H1 (cell line): ENCODE data around the gene CC2D1A. TPM values are rescaled to one million over a fixed set of nuclear protein-coding genes. Genes with fewer than 3 reads are reported as not detected.

Experiments
- CTCF ChIA-PET: fragments of 300-600 bp; sonication (Branson Sonifier 250); formaldehyde crosslinking; loops from one replicate; lab custom pipeline; 2021; ENCODE audit not compliant: partially characterized antibody; lab: Charles Lee
- POLR2A ChIA-PET: fragments of 300-600 bp; sonication (Branson Sonifier 250); formaldehyde crosslinking; loops from one replicate; lab custom pipeline; 2021; ENCODE audit warnings: inconsistent platforms; ENCODE audit not compliant: partially characterized antibody; lab: Charles Lee
- DNase-seq, 2 experiments: peaks; one replicate each; pipeline versions ENCODE4 v3.0.0 to v3.0.0-alpha.2; 2010 to 2022; ENCODE audit warnings: low spot score in 2 of 2, low read depth in 1 of 2, mixed read lengths in 1 of 2
- FAIRE-seq: peaks from 2 replicates; lab custom pipeline; 2011; peaks lifted over from hg19 to GRCh38; lab: Jason Lieb, UNC
- H2AFZ ChIP-seq: 2 replicates; pipeline ENCODE4 v1.8.1; 2012; ENCODE audit warnings: low read length, inconsistent platforms
- H2AK5ac ChIP-seq: 2 replicates; pipeline ENCODE4 v1.6.1; 2013; ENCODE audit warnings: low read depth, low read length
- H2BK120ac ChIP-seq: replicated peaks from 2 replicates; pipeline ENCODE3; 2013; ENCODE audit warnings: low read depth, low read length, inconsistent platforms
- H2BK12ac ChIP-seq: 2 replicates; pipeline ENCODE4 v1.6.1; 2013; ENCODE audit warnings: low read depth, low read length
- H2BK15ac ChIP-seq: 2 replicates; pipeline ENCODE4 v1.6.1; 2013; ENCODE audit warnings: low read length
- H2BK20ac ChIP-seq: 2 replicates; pipeline ENCODE4 v1.6.1; 2013; ENCODE audit warnings: low read length
- H2BK5ac ChIP-seq: 2 replicates; pipeline ENCODE4 v1.6.1; 2013; ENCODE audit warnings: low read depth, low read length
- H3K14ac ChIP-seq: 2 replicates; pipeline ENCODE4 v1.6.1; 2013; ENCODE audit warnings: inconsistent platforms; ENCODE audit not compliant: insufficient read length
- H3K18ac ChIP-seq: 2 replicates; pipeline ENCODE4 v1.6.1; 2013; ENCODE audit warnings: low read length; ENCODE audit errors: extremely low read depth
- H3K23ac ChIP-seq: 2 replicates; pipeline ENCODE4 v1.6.1; 2013; ENCODE audit warnings: inconsistent platforms; ENCODE audit not compliant: insufficient read length
- H3K23me2 ChIP-seq: 2 replicates; pipeline ENCODE4 v1.6.1; 2013; ENCODE audit warnings: low read depth, low read length
- H3K27ac ChIP-seq: 2 replicates; pipeline ENCODE4 v1.6.1; 2011; ENCODE audit warnings: low read depth, low read length, inconsistent platforms
- H3K27me3 ChIP-seq, 4 experiments: replicated peaks in 1 of 4; 1 replicate in 1 of 4; 2 replicates in 3 of 4; pipeline versions ENCODE4 v1.6.1 to v1.8.1; 2011 to 2013; ENCODE audit warnings: low read length in 3 of 4, mild to moderate bottlenecking in 3 of 4, inconsistent platforms in 2 of 4, mixed read lengths in 2 of 4, moderate library complexity in 1 of 4; ENCODE audit not compliant: control insufficient read depth in 3 of 4, insufficient read depth in 3 of 4; ENCODE audit errors: extremely low read depth in 1 of 4
- H3K36me3 ChIP-seq, 4 experiments: 2 replicates each; pipeline versions ENCODE4 v1.6.1 to v1.8.1; 2011 to 2013; ENCODE audit warnings: mild to moderate bottlenecking in 4 of 4, low read length in 3 of 4, moderate library complexity in 2 of 4, control low read depth in 1 of 4, inconsistent platforms in 1 of 4; ENCODE audit not compliant: insufficient read depth in 4 of 4, control insufficient read depth in 2 of 4
- H3K4ac ChIP-seq: replicated peaks from 2 replicates; pipeline ENCODE3; 2013; ENCODE audit warnings: low read length, low read depth, mixed read lengths, inconsistent platforms; ENCODE audit not compliant: insufficient read length
- H3K4me1 ChIP-seq, 4 experiments: replicated peaks in 1 of 4; 1 replicate in 1 of 4; 2 replicates in 3 of 4; pipeline versions ENCODE4 v1.6.1 to v1.8.1; 2011 to 2013; ENCODE audit warnings: low read length in 3 of 4, inconsistent platforms in 2 of 4, mixed read lengths in 1 of 4; ENCODE audit not compliant: insufficient read depth in 4 of 4, control insufficient read depth in 3 of 4
- H3K4me2 ChIP-seq, 2 experiments: 2 replicates each; pipeline versions ENCODE4 v1.6.1 to v1.8.1; 2011 to 2013; ENCODE audit warnings: low read depth in 2 of 2, low read length in 2 of 2, control low read depth in 1 of 2, inconsistent platforms in 1 of 2, mild to moderate bottlenecking in 1 of 2; ENCODE audit not compliant: insufficient read depth in 1 of 2
- H3K4me3 ChIP-seq, 4 experiments: fragments of 200-600, 300-600 bp in 1 of 4; sonication (generic), shearing (Covaris generic), sonication (Bioruptor Twin) in 1 of 4; 2 replicates each; pipeline versions ENCODE4 v1.5.1 to v1.8.1; 2011 to 2016; ENCODE audit warnings: low read length in 4 of 4, low read depth in 3 of 4, control low read depth in 2 of 4, inconsistent platforms in 2 of 4, mild to moderate bottlenecking in 2 of 4, mixed read lengths in 1 of 4, moderate library complexity in 1 of 4; ENCODE audit not compliant: insufficient read depth in 2 of 4; ENCODE audit errors: extremely low read depth in 1 of 4
- H3K56ac ChIP-seq: replicated peaks from 2 replicates; pipeline ENCODE3; 2013; ENCODE audit warnings: low read depth, mild to moderate bottlenecking, mixed read lengths, low read length, inconsistent platforms; ENCODE audit not compliant: insufficient read length
- H3K79me1 ChIP-seq: 2 replicates; pipeline ENCODE4 v1.6.1; 2013; ENCODE audit warnings: low read depth, low read length, control low read depth
- H3K79me2 ChIP-seq, 2 experiments: 2 replicates each; pipeline versions ENCODE4 v1.6.1 to v1.8.1; 2012 to 2013; ENCODE audit warnings: low read length in 2 of 2, mild to moderate bottlenecking in 2 of 2, inconsistent platforms in 1 of 2; ENCODE audit not compliant: insufficient read depth in 2 of 2, control insufficient read depth in 1 of 2
- H3K9ac ChIP-seq, 4 experiments: replicated peaks in 1 of 4; 1 replicate in 1 of 4; 2 replicates in 3 of 4; pipeline versions ENCODE4 v1.6.1 to v1.8.1; 2011 to 2013; ENCODE audit warnings: low read depth in 3 of 4, low read length in 3 of 4, control low read depth in 2 of 4, mild to moderate bottlenecking in 2 of 4, moderate library complexity in 2 of 4, inconsistent platforms in 1 of 4; ENCODE audit errors: extremely low read depth in 1 of 4
- H3K9me3 ChIP-seq, 2 experiments: 2 replicates each; pipeline versions ENCODE4 v1.6.1 to v1.8.1; 2012 to 2013; ENCODE audit warnings: mild to moderate bottlenecking in 2 of 2, moderate library complexity in 2 of 2, control low read depth in 1 of 2, inconsistent platforms in 1 of 2, low read depth in 1 of 2, low read length in 1 of 2, mixed read lengths in 1 of 2; ENCODE audit not compliant: insufficient read depth in 2 of 2
- H4K20me1 ChIP-seq, 2 experiments: replicated peaks in 1 of 2; 2 replicates each; pipeline versions ENCODE3 to v1.8.1; 2011 to 2013; ENCODE audit warnings: inconsistent platforms in 2 of 2, low read length in 2 of 2, mild to moderate bottlenecking in 1 of 2; ENCODE audit not compliant: insufficient read depth in 2 of 2, control insufficient read depth in 1 of 2
- H4K5ac ChIP-seq: 2 replicates; pipeline ENCODE4 v1.6.1; 2013; ENCODE audit warnings: low read length, low read depth, mixed read lengths, inconsistent platforms; ENCODE audit not compliant: insufficient read length
- H4K8ac ChIP-seq: 2 replicates; pipeline ENCODE4 v1.8.0; 2013; ENCODE audit warnings: mild to moderate bottlenecking, moderate library complexity, low read length, inconsistent platforms; ENCODE audit not compliant: insufficient read depth; ENCODE audit errors: extremely low read depth
- H4K91ac ChIP-seq: replicated peaks from 2 replicates; pipeline ENCODE3; 2013; ENCODE audit warnings: low read length, mixed read lengths, inconsistent platforms; ENCODE audit not compliant: insufficient read length
- BACH1 ChIP-seq: IDR thresholded peaks from 2 replicates; pipeline ENCODE4 v1.6.1; 2012; ENCODE audit warnings: low read length, improper control_type of control experiment
- CEBPB ChIP-seq: IDR thresholded peaks from 2 replicates; pipeline ENCODE4 v1.6.1; 2012; ENCODE audit warnings: low read depth, low read length
- EZH2 ChIP-seq: fragments of 200-600 bp; sonication (generic); IDR thresholded peaks from 2 replicates; pipeline ENCODE4 v1.7.1; 2012; ENCODE audit warnings: low read depth, mild to moderate bottlenecking, moderate library complexity, low read length, inconsistent platforms; ENCODE audit not compliant: severe bottlenecking
- KDM4A ChIP-seq: IDR thresholded peaks from one replicate; pipeline ENCODE4 v1.7.1; 2012; ENCODE audit warnings: low read depth, mild to moderate bottlenecking, moderate library complexity, low read length, inconsistent platforms; ENCODE audit not compliant: severe bottlenecking
- POU5F1 ChIP-seq: IDR thresholded peaks from 2 replicates; pipeline ENCODE4 v1.6.1; 2011; ENCODE audit warnings: low read depth, mild to moderate bottlenecking, low read length, moderate library complexity
- SIN3A ChIP-seq, 2 experiments: IDR thresholded peaks in 1 of 2; conservative IDR thresholded peaks in 1 of 2; 2 replicates each; pipeline ENCODE4 v1.6.1; 2011 to 2012; ENCODE audit warnings: low read length in 2 of 2, improper control_type of control experiment in 1 of 2, low read depth in 1 of 2, mild to moderate bottlenecking in 1 of 2
- SP1 ChIP-seq: IDR thresholded peaks from 2 replicates; pipeline ENCODE4 v1.6.1; 2011; ENCODE audit warnings: low read depth, low read length
- SUZ12 ChIP-seq: fragments of 200-600 bp; sonication (generic); IDR thresholded peaks from 2 replicates; pipeline ENCODE4 v1.6.1; 2012; ENCODE audit warnings: mild to moderate bottlenecking, inconsistent platforms, low read length, moderate library complexity, mixed read lengths
- WGBS, 2 experiments: shearing (Covaris generic) in 1 of 2; methylation state at CpG; one replicate each; pipeline versions ENCODE4 v1.1.6 to v1.1.7; 2013 to 2015; ENCODE audit warnings: low lambda C conversion rate in 2 of 2, mixed read lengths in 2 of 2, inconsistent platforms in 1 of 2, low coverage in 1 of 2, missing lambda C conversion rate in 1 of 2; ENCODE audit not compliant: insufficient replicate concordance in 2 of 2, insufficient coverage in 1 of 2, insufficient read length in 1 of 2; ENCODE audit errors: extremely low coverage in 1 of 2, missing lambda C conversion rate in 1 of 2; 5-methylcytosine and 5-hydroxymethylcytosine counted together
- polyA plus RNA-seq, 7 experiments: library from polyadenylated mRNA; depleted of rRNA in 3 of 7; stranded (reverse) in 5 of 7; unstranded in 2 of 7; fragments of >200 nt in 5 of 7; fragments of 200-250 nt in 2 of 7; gene quantifications; 1 replicate in 5 of 7; 2 replicates in 1 of 7; 4 replicates in 1 of 7; pipeline versions ENCODE4 v1.2.1 to v1.2.3, GENCODE V29; 2011 to 2013; ENCODE audit warnings: missing spikeins in 2 of 7, mixed read lengths in 2 of 7
- total RNA-seq: library from RNA; stranded (reverse); fragmentation: NEBNext Ultra II Directional; extraction: Animal tissue kit (Norgen Biotek cat#: 25700); gene quantifications from 2 replicates; pipeline ENCODE4 v1.2.1, GENCODE V29; 2021

Gene CC2D1A
- total and polyA plus RNA-seq, 2 of the 8 experiments (the other 6 are each of a cell fraction or from before 2014, with no cell fraction given) = 12.5 to 33.0 TPM

DNA sequence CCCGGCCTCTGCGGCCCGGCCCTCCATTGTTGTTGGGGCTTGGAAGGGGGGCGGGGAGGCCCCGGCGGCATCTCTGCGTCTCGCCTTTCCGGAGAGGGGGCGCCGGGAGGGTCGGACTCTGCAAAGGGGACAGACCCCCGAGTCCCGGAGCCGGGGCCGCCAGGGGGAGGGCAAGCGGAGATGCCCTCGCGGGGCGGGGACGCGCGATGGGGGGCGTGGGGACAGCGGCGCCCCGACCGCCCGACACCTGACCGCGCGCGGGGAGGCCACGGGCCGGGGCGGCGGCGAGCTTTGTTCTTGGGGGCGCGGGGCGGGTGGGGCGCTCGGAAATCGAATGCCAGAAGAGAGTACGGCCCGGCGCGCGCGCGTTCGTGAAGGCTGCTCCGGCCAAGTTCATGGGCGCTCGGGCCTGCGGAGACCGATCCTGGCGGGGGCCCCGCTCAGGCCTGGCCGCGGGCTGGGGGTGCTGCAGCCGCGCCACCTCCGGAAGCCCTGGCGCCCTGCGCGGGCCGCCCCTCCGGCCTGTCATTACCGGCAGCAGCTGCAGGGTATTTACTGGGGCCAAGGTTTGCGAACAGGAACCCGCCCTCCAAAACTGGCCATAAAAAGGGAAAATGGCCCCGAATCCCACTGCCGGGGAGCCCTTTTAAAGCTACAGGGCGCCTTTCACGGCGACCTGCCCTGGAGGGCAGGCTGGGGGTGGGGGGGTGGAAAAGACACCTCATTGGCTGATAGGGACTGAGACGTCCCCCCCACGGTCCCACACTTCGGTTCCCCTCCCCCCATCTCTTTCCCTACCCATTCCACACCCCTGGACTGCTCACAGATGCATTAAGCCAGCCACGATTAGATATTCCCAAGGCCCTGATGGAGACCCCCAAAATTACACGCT, 40.2 kb upstream of the CC2D1A start:
- Histone ChIP-seq H2BK20ac (no peak overlapping the region), H2BK15ac (no peak overlapping the region), H2BK120ac (no peak overlapping the region), H3K4me3 (peak overlapping the region; percentile 28 to 66 (median 43)), H4K5ac (no peak overlapping the region), H3K14ac (no peak overlapping the region), H3K79me2 (no peaks in the 10 kb centered on the region), H4K20me1 (peaks cover 2 to 8% of the 10 kb centered on the region in 2 experiments), H2BK12ac (0 out of 2 replicates have a peak overlapping the region, but pooled peaks have one; percentile 6), H3K4ac (no peak overlapping the region), H3K9me3 (no peaks in the 10 kb centered on the region), H3K56ac (no peak overlapping the region), H4K8ac (no peak overlapping the region), H2BK5ac (no peak overlapping the region), H3K36me3 (no peaks in the 10 kb centered on the region), H3K23ac (no peak overlapping the region), H3K4me2 (peak overlapping the region; percentile 42 to 77), H3K27me3 (peaks cover 16 to 67% (median 48%) of the 10 kb centered on the region in 4 experiments), H3K27ac (no peak overlapping the region), H3K79me1 (no peaks in the 10 kb centered on the region), H4K91ac (no peak overlapping the region), H3K9ac (peak overlapping the region in 1 of 4 experiments; percentile 60; a peak in 1 of 7 replicates), H3K23me2 (no peaks in the 10 kb centered on the region; the same call in 1 of the 2 replicates), H3K18ac (no peak overlapping the region), H3K4me1 (peaks cover 4 to 7% (median 5%) of the 10 kb centered on the region in 4 experiments; a peak in 6 of 7 replicates), H2AFZ (no peak overlapping the region), H2AK5ac (0 out of 2 replicates have a peak overlapping the region, but pooled peaks have one; percentile 90)
- WGBS, 2 experiments = 20% methylated on average over 17 of the region's 82 CpGs; no CpG with 5 or more reads in 1 of the 2 experiments
- DNase-seq (no peak), FAIRE-seq (no peak)
- TF ChIP-seq SIN3A (conservative IDR thresholded peaks at IDR 0.05 in 1 of 2, IDR thresholded peaks at IDR 0.05 in 1 of 2; ENCODE audit: low read depth in 1 of 2, low read length in 2 of 2) (0 out of 4 replicates have a peak, but pooled peaks of 1 of the 2 experiments have one; percentile 34), CEBPB (no peak), SP1 (no peak), EZH2 (peak; percentile 74), KDM4A (peak; percentile 32), SUZ12 (peak; percentile 76), BACH1 (no peak), POU5F1 (no peak)
- POLR2A ChIA-PET = interaction anchor here (0.7 kb wide), 1 partner anchor 18 kb away, joined by 3 read pairs; no protein-coding TSS in a partner anchor
- CTCF ChIA-PET = interaction anchor here (0.6 to 2.1 kb wide), 3 partner anchors 14 to 173 kb away, joined by 3 to 5 read pairs (median 4); no protein-coding TSS in a partner anchor
